GM19438 (cell line): Measurements from ENCODE around the gene GRIPAP1.

ENCODE experiments used
- ATAC-seq: cut with Tn5 transposase; IDR thresholded peaks from one replicate; pipeline ENCODE4 v1.9.1; 2021; ENCODE audit warnings: low read depth; ENCODE audit not compliant: unreplicated experiment

Gene GRIPAP1

DNA sequence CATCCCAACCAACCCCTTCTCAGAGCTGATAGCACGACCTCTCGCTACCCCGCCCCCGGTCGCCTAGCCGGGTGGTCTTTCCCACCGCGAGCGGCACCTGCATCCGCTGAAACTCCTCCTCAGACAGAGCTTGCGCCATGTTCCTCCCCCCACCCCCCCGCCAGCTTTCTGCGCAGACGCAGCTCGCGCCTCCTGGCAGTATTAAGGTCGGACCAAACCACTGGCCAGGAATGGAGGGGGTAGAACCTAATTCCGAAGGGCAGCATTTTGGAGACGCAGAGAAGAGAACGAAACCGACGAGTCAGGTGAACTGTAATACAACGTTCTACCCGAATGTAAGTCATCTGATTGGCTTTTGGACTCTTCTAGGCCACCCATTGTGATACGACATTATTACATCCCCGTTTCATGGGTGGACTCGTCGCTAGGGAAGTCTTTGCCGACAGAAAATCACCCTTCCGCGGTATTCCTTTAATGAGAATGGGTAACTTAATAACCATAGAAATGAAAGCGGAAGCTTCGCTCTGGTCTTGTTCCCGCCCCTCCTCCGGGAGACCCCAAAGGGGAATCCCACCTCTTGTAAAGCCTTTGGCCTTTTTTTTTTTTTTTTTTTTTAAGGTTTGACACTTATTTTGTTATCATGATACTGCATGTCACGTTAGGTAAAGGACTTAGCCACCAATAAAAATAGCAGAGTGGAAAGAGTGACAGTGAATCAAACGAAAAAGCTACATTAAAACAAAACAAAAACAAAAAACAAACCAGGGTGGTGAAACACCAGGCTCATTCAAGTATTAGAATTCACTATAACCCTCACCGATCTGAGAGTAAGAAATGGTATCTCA, at the start of gene GRIPAP1:
Gene GRIPAP1, minus strand, starts transcription at position 174 of the 845 bp plus-strand sequence. Its CDS starts 35 bp downstream, at position 139.
- peak; percentile 69 for ATAC-seq

DNA sequence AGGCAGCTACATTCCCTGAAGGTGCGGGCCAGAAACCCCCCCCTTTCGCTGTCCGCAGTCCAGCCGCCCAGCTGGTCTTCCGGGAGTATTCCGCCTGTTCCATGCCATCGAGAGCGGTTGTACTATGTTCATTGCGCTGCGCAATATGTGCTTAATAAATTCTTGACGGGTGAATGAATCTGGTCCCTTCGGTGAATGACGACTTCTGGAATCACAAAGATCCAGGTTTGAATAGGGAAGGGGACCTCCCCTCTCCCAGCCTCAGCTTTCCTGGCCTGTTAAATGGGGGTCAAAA, 41.9 kb upstream of the GRIPAP1 start:
- ATAC-seq: no peak

DNA sequence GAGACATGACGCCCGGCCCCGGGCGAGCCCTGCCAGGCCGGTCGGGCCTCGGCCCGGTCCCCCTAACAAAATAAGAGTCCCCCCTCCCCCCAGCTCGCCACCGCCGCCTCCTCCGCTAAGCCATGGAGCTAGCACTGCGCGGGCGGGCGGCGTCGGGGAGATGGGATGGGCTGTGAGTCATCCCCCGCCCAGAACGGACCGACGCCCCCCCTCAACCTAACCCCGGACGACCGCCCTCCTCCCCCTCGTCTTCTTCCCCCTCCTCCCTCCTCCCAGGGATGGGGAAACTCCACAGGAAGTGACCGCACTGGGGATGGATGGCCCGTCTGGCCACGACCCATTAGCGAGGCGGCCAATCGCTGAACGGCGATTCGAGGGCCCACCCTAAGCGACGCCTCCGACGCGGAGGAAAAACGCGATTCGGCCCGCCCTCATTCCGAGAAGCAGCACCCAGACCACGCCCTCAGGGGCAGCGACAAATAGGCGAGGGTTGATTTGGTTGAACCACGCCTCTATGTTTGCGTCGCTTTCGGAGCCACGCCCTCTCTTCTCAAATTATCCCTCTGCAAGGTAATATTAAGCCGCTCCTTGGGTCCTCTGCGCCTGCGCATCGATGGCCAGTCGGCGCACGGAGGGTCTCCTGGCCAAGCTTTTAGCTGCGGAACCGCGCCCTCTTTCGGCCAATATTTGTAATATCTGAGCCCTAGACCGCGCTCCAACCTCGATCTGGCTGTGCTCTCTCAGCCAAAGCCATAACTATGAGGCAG, 41.3 kb upstream of the GRIPAP1 start, which contains the start of gene TFE3:
Gene TFE3, minus strand, starts transcription at position 138 of the 767 bp plus-strand sequence. Its CDS starts 131 bp downstream, at position 7.
- peak; percentile 82 for ATAC-seq

GRCh38 chrX:49042581-49043219, 40.6 kb upstream of the GRIPAP1 start:
- peak; percentile 4 for ATAC-seq

DNA sequence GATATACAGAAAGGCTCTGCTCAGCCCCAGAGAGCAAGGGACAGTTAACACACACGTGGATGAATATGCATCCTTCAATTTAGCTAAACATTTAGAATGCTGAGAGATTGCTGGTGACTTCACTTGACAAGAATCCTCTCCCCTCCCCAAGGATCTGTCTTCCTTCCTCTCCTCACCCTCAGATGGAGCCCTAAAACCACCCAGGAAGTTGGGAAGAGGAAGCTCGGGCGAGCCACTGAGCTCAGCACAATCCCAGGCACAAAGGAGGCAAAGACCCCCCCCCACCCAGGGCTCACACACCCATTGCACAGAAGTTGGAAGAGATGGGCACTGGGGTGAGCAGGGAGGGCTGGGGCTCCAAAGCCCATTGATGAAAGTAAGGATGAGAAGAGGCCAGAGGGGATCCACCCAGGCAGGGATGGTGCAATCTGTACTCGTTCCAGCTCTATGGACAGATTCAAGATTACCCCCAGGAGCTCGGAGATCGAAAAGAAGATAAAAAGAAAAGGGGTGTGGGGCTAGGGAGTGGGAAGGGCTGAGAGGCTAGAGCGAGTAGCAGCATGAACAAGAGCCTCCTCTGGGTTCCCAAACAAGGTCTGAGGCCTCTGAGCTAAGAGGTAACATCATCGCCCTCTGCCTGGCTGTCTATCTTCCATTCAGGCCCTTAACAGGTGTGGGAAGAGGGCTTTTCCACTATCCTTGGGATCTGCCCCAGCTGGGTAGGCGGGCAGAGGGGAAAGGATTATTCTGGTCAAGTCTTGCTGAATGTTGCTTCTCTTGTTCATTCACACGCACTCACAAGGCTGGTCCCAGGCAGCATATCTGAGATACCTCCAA, 39.9 kb upstream of the GRIPAP1 start:
- ATAC-seq: no peak

DNA sequence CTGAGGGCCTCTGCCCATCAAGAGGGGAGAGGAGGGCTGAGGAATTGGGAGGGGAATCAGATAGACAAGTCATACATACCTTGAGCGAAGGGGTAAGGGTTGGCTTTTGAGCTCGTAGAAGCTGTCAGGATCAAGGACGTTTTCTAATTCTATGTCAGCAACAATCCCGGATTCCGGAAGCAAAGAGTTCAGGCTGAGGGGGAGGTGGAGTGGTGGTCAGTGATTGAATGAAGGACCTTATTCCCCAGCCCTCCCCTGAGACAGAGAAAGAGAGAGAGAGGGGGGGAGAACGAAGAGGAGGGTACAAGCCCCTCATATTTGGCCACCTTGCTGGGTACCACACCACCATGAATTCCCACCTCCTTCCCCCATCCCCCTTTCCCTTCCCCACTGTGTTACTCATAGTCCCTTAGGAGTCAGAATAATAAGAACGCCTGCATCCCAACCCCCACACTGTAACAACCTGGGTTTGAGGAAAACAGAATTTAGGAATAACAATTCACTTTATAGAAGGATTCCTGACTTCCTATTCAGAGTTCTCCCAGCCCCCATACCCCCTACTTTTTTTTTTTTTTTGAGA, 38.4 kb upstream of the GRIPAP1 start:
- ATAC-seq: no peak

- ATAC-seq: no peak
These were observed 37.7 kb upstream of the GRIPAP1 start for GRCh38 chrX:49039598-49040375.

- ATAC-seq: no peak
These were observed 35.9 kb upstream of the GRIPAP1 start for GRCh38 chrX:49037883-49038475.

DNA sequence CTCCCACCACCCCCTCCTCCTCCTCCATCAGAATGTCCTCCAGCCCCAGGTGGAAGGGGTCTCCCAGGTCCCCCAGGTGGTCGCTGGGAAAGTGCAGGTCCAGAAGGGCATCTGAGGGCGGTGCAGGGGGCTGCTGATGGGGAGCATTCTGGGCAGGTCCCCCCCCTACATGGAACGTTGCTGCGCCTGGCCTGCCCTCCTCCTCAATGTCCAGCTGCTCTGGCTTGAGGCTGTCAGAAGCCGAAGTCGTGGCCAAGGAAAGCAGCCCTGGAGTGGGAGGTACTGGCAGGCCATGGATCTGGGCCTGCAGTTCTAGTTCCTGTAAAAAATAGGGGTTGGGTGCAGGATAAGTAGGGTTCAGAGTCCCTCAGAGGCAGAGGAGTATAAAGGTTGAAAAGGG, 28.2 kb upstream of the GRIPAP1 start:
- ATAC-seq: no peak

DNA sequence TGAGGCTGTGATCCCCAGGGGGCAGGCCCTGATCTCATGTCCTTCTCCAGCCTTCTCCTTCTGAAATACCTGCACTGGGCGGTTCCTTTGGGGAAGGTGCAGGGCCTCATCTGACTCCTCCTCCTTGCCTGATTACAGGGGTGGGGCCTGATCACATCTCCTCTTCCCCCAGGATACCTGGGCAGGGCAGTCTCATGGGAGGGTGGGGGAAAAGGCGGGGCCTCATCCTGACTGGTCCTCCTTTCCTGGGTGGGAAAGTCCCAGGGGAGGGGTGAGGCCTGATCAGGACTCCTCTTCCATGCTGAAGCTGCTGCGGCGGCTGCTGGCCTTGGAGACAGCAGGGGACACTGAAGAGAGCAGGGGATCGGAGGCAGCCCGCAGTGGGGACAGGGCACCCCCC, 27.8 kb upstream of the GRIPAP1 start:
- no peak for ATAC-seq

DNA sequence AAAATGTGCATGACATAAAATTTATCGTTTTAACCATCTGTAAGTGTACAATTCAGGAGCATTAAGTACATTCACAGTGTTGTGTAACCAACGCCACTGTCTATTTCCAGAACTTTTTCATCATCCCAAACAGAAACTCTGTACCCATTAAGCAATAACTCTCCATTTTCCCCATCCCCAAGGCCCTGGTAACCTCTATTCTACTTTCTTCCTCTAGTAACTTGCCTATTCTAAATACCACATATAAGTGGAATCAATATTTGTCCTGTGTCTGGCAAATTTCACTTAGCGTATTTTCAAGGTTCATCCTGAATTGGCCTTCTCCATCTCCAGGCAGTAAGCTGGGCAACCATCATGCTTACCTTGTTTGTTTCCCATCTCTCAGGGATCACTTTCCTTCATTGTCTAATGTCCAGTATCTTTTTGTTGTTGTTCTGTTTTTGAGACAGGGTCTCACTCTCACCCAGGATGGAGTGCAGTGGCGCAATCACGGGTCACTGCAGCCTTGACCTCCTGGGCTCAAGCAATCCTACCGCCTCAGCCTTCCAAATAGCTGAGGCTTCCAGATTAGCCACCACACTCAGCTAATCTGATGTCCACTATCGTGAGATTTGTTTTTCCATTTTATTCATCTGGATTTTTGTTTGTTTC, 17.7 kb upstream of the GRIPAP1 start:
- no peak for ATAC-seq

- ATAC-seq: no peak
These were observed 17.0 kb upstream of the GRIPAP1 start for GRCh38 chrX:49019050-49019449.

GRCh38 chrX:49003696-49004095, 1.6 kb upstream of the GRIPAP1 start:
- ATAC-seq: no peak

GRCh38 chrX:49001521-49002090, 458 bp downstream of the GRIPAP1 start:
- peak; percentile 20 for ATAC-seq

GRCh38 chrX:49000636-49001035, 1.4 kb downstream of the GRIPAP1 start:
- no peak for ATAC-seq

GRCh38 chrX:48999030-48999429, 3.0 kb downstream of the GRIPAP1 start:
- ATAC-seq: no peak

DNA sequence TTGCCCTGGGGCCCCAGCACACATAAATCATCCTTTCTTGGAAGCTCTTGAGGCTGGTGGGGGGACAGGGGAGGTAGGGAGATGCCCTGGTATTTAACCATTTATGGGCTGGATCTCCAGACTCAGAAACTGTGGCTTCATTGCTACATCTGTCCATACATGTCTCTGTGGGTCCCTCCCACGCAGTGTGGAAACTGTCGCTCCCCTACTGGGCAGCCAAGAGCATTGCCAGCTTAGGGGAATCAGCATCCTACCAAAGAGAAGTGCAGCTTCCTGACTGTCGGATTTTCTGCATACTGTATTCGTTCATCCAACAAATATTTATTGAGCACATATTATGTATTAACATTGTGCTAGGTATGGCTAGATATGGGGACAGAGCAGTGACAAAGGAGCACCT, 3.7 kb downstream of the GRIPAP1 start:
- no peak for ATAC-seq

DNA sequence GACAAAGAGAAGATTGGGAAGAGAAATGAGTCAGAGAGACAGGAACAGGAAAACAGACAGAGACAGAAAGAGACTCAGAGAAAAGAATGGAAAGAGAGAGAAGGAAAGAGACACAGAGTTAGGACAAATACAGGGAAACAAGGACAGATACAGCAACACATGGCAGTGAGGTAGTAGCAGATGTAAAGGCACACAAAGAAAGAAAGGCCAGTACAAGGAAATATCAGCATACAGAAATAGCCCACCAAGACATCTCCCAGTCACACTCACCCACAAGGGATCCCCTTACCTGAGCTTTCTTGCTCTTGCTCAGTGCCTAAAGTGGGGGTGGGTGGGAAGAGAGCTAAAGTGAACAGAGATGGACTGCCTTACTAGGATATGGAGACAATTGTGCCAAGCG, 4.2 kb downstream of the GRIPAP1 start:
- no peak for ATAC-seq
